K562 treated with DMSO at 1 percent for 24 hours (cell line): ENCODE data around the gene VPS36. TPM values are rescaled to one million over a fixed set of nuclear protein-coding genes. Genes with fewer than 3 reads are reported as not detected.

ENCODE experiments used
- total RNA-seq: library from RNA; unstranded; fragments of 300-600 nt; gene quantifications from 2 replicates; pipeline ENCODE4 v1.2.3, GENCODE V29; 2022; ENCODE audit warnings: low read depth; ENCODE audit not compliant: insufficient read depth

VPS36 gene, protein sequence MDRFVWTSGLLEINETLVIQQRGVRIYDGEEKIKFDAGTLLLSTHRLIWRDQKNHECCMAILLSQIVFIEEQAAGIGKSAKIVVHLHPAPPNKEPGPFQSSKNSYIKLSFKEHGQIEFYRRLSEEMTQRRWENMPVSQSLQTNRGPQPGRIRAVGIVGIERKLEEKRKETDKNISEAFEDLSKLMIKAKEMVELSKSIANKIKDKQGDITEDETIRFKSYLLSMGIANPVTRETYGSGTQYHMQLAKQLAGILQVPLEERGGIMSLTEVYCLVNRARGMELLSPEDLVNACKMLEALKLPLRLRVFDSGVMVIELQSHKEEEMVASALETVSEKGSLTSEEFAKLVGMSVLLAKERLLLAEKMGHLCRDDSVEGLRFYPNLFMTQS
- total RNA-seq: 7.1 and 11.2 TPM in 2 replicates

DNA sequence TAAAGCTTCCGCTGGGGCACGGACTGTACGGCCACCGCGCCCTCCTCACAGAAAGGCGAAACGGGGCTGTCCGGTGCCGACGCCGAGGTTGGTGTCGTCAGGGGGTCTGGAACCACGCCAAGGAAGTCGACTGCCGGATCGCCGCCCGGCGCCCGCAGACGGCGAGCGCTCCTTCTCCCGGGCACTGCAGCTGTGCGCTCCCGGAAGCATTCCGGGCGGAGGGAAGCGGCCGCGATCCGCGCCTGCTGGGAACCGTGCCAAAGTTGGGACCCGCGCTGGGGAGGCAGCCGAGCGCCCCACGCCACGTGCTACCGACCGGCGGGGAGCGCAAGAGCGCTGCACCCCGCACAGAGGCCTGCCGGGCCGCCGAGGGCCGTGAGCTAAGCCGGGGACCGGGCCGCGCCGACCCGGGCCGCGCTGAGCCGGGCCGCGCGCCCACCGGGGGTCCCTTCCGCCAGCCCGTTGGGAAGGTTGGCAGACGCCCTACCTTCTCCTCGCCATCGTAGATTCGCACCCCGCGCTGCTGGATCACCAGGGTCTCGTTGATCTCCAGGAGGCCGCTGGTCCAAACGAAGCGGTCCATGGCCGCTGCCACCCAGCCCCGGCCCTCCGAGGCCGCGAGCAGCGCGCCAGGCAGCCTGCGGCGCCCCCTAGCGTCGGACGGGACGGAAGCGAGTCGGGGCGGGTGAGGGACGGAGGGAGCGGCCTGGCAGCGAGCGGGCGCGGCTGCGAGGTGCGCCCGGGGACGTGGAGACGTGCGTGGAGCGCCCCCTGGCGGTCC lies at the start of gene VPS36:
Gene VPS36 (minus strand): TSS at position 623 of the 781 bp plus-strand sequence. CDS start 40 bp downstream, at position 583.

DNA sequence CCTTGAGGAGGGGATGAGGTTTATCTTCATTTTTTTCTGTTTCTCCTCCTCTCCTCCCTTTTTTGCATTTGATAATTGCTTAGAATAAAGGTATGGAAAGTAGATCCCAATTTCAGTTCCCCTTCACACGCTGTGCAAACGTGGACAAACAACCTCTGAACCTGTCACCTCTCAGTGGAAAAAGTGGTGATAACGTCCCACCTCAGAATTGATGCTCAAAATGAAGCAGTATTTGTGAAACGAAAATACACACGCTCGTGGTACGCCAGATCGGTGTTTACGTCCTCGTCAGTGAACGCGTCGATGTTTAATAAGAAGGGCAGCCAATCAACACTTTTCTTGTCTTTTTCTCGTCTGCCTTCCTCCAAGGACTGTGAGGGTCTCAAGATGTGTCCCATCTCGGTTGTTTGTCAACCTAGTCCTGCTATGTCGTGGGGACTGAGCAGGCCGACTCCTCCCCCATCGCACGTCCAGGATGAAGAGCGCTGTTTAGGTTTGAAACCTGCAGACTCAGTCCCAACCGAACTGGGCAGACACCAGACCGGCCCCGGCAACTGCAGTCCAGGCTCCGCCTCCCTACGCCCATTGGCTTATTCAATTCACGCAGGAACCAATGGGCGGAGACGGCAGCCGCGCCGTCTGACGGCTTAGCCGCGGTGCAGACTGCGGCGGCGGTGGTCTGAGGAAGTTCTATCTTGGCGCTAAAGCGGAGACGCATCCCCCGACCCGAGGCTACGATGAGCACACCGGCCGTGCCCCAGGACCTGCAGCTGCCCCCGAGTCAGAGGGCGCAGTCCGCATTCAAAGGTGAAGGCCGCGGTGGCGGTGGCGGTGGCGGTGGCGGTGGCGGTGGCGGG lies 4.6 kb upstream of the VPS36 start, which contains the start of gene CKAP2:
Gene CKAP2 (plus strand): TSS at position 659 of the 857 bp plus-strand sequence. CDS start 79 bp downstream, at position 738.

DNA sequence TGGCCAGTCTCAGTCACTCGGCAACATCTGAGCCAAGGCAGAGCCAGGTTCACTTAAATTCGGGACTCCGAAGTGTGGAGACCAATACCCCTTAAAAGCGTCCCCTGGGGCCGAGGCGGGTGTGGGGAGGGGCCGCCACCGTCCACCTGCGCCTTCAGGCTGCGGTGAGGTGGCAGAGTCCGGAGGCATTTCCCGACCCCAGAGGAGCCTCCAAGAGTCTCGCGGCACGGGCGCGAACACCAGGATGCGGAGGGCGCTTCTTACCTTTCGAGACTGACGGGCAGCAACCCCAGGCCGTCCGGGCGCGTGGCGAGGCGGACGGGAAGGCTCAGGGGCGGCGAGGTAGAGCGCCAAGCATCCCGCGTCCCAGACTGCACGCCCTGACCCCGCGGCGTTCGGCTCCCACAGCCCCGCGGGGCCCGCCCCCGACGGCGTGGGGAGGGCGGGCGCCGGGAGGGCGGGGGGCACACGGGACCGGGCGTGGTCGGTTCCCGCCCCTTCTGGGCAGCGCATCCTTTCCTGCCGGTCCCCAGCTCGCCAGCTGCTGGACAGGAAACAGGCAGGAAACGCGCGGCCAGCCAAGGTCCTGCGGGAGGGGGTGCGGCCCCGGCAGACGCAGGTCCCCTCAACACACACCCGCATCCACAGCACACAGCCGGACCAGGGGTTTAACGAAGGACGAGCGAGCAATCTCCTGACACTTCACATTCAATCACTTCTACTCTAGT lies 44.5 kb downstream of the VPS36 start, which contains the start of gene THSD1:
Gene THSD1 (minus strand): TSS at position 406 of the 728 bp plus-strand sequence. CDS start 3,572 bp downstream, outside the sequence.

Other genes starting within 250 kb of the VPS36 start
- 0.34 TPM in 1 of 2 replicates, not detected in the other for gene THSD1, start 44.5 kb downstream of the VPS36 start, total RNA-seq
- gene CKAP2, start 4.8 kb upstream of the VPS36 start, total RNA-seq: 26.3 and 33.2 TPM in 2 replicates
- 4.7 and 5.7 TPM in 2 replicates for gene HNRNPA1L2, start 191.8 kb upstream of the VPS36 start, total RNA-seq
- gene SUGT1, start 202.2 kb upstream of the VPS36 start, total RNA-seq: 32.7 and 37.3 TPM in 2 replicates